ENCODE data around the gene PRKAR1B. TPM values are rescaled to one million over a fixed set of nuclear protein-coding genes. Genes with fewer than 3 reads are reported as not detected.

The PRKAR1B gene
- total RNA-seq, 1 experiment from 2014 or later, result 51.7 TPM

DNA sequence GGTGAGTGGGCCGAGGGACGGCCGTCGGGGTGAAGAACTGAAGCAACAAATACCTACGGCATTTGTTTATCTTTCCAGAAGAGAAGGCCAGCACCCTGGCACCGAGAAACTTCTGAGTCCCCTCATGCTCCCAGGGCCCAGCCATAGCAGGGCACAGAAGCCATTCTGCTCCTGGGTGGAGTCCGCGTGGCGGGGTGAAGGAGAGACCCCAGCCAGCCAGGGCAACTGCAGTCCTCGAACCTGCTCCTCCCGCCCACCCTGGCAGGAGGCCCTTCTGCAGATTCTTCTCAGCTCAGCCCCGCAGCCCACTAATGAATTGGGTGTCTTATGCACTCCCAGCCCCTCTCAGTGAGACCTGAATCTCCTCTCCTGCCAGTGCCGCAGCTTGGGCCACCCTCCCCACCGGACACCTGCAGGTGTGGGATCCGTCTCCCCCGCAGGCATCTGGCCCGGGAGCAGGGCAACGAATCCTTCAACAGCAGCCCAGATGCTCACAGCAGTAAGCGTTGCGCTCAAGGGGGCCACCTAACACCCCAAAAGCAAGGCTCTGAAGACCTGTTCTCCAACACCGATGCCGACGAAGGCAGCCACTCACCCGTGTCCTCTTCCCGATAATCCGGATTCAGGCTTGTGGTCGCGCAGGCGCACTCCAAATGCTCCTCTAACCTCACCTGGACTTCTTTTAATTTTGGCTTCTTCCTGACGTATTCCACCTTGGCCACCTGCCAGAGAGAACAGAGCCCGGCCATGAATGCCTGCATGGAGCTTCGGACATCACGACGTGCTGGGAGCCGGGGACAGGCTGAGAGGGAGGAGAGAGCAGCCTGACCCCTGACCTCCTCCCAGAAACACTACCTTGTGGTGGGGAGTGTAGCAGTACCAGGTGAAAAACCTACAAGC, 226.3 kb downstream of the PRKAR1B start:
- DNase-seq, result no peak
- Histone ChIP-seq H3K4me3 (no peak overlapping the region), H3K27ac (no peak overlapping the region), H3F3A (ENCODE audit: insufficient read depth, low read depth) (no peaks in the 10 kb centered on the region; the same call in 1 of the 2 replicates), H2AFZ (no peak overlapping the region), H3K9me2 (ENCODE audit: insufficient read depth) (no peaks in the 10 kb centered on the region), H3K4me1 (replicated peaks; ENCODE audit: insufficient read depth) (no peaks in the 10 kb centered on the region), H3K9me3 (ENCODE audit: insufficient read depth, low read depth) (no peaks in the 10 kb centered on the region), H3K4me2 (no peak overlapping the region), H3K36me3 (ENCODE audit: low read depth) (peaks cover 11% of the 10 kb centered on the region; the same call in 1 of the 2 replicates), H3K79me2 (ENCODE audit: low read depth) (no peaks in the 10 kb centered on the region), H4K20me1 (ENCODE audit: insufficient read depth) (peaks cover 10% of the 10 kb centered on the region; the same call in 1 of the 2 replicates), H3K27me3 (ENCODE audit: insufficient read depth, low read depth) (no peaks in the 10 kb centered on the region)
- POLR2A ChIA-PET (ENCODE audit: unreplicated experiment), result no interaction called here
- no TSS peak for BruUV-seq (replicated peaks)
- CTCF ChIA-PET, result no interaction called here
- TF ChIP-seq, protein P1, sequence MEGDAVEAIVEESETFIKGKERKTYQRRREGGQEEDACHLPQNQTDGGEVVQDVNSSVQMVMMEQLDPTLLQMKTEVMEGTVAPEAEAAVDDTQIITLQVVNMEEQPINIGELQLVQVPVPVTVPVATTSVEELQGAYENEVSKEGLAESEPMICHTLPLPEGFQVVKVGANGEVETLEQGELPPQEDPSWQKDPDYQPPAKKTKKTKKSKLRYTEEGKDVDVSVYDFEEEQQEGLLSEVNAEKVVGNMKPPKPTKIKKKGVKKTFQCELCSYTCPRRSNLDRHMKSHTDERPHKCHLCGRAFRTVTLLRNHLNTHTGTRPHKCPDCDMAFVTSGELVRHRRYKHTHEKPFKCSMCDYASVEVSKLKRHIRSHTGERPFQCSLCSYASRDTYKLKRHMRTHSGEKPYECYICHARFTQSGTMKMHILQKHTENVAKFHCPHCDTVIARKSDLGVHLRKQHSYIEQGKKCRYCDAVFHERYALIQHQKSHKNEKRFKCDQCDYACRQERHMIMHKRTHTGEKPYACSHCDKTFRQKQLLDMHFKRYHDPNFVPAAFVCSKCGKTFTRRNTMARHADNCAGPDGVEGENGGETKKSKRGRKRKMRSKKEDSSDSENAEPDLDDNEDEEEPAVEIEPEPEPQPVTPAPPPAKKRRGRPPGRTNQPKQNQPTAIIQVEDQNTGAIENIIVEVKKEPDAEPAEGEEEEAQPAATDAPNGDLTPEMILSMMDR (conservative IDR thresholded peaks at IDR 0.05), result no peak
- no peak for TF ChIP-seq EZH2 (IDR thresholded peaks at IDR 0.05; ENCODE audit: low read depth)
- intact Hi-C loops (cut with micrococcal nuclease; ENCODE audit: unreplicated experiment), result no loop called here

DNA sequence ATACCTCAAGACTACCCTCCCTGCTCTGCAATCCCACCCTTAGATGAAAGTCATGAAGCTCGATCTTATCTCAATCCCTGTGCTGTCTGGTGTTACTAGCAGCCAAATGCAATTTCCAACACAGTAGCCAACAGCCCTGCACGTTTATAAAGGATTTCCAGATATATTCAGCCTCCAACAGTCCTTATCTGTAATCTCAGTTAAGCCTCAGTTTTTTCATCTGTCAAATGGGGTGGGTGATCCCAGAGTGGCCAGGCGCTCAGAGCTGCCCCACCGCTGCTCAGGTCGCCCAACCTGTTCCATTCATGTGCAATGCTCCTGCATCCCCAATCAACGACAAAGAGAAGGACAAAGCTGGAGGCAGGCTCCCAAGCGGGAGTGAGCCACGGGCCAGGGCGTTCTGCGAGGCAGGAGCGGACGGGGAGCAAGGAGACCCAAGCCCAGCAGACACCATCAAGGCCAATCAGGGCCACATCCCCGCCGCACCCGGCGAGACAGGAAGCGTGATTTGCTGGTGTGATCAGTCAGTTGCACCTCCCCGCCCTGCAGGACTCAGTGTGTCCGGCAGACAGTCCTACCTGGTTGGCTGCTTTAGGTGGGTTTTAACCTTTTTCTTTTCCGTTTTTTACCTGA, 227.1 kb downstream of the PRKAR1B start:
- intact Hi-C loops (cut with micrococcal nuclease; ENCODE audit: unreplicated experiment), result no loop called here
- no peaks in the 10 kb centered on the region for H3K4me1 ChIP-seq (replicated peaks; ENCODE audit: insufficient read depth)
- no peak overlapping the region for H3K4me3 ChIP-seq
- TF ChIP-seq, protein P1 (conservative IDR thresholded peaks at IDR 0.05), result no peak
- TF ChIP-seq EZH2 (IDR thresholded peaks at IDR 0.05; ENCODE audit: low read depth), result no peak
- H3K9me2 ChIP-seq (ENCODE audit: insufficient read depth), result no peaks in the 10 kb centered on the region
- ChIA-PET CTCF (no interaction called here), POLR2A (ENCODE audit: unreplicated experiment) (no interaction called here)
- H3K4me2 ChIP-seq, result no peak overlapping the region
- H3K36me3 ChIP-seq (ENCODE audit: low read depth), result peaks cover 11% of the 10 kb centered on the region; the same call in 1 of the 2 replicates
- no peak for DNase-seq
- no peaks in the 10 kb centered on the region for H3K27me3 ChIP-seq (ENCODE audit: insufficient read depth, low read depth)
- peaks cover 2% of the 10 kb centered on the region; the same call in 1 of the 2 replicates for H4K20me1 ChIP-seq (ENCODE audit: insufficient read depth)
- no peak overlapping the region for H3K27ac ChIP-seq
- H2AFZ ChIP-seq, result no peak overlapping the region
- no peaks in the 10 kb centered on the region; the same call in 1 of the 2 replicates for H3F3A ChIP-seq (ENCODE audit: insufficient read depth, low read depth)
- H3K79me2 ChIP-seq (ENCODE audit: low read depth), result no peaks in the 10 kb centered on the region
- H3K9me3 ChIP-seq (ENCODE audit: insufficient read depth, low read depth), result no peaks in the 10 kb centered on the region
- no TSS peak for BruUV-seq (replicated peaks)

Other genes with a start within 250 kb of the PRKAR1B start
- gene PDGFA, start 207.4 kb downstream of the PRKAR1B start, total RNA-seq (2021), result 23.6 and 32.5 TPM in 2 replicates
- gene DNAAF5, start 582 bp downstream of the PRKAR1B start, total RNA-seq (2021), result 63.2 and 78.9 TPM in 2 replicates
- gene SUN1, start 105.2 kb upstream of the PRKAR1B start, total RNA-seq (2021), result 245 and 272 TPM in 2 replicates
- gene GET4, start 149.3 kb upstream of the PRKAR1B start, total RNA-seq (2021), result 120 and 166 TPM in 2 replicates
- gene ADAP1, start 227.4 kb upstream of the PRKAR1B start, total RNA-seq (2021), result 73.9 and 102 TPM in 2 replicates
- gene COX19, start 248.3 kb upstream of the PRKAR1B start, total RNA-seq (2021), result 28.9 and 29.3 TPM in 2 replicates

Data from PC-9 (cell line).